Hepatocyte (in vitro differentiated cells): ENCODE results near the gene CCDC88C. TPM values are rescaled to one million over a fixed set of nuclear protein-coding genes. Genes with fewer than 3 reads are reported as not detected.

ENCODE experiments used
- DNase-seq: peaks from one replicate; pipeline ENCODE4 v3.0.0-alpha.2; 2016; ENCODE audit warnings: low spot score
- H2AFZ ChIP-seq: fragments of 200-600 bp; sonication (generic); 2 replicates; pipeline ENCODE4 v1.6.0; 2016; ENCODE audit warnings: antibody characterized with exemption, mild to moderate bottlenecking
- H3K27ac ChIP-seq: fragments of 200-600 bp; sonication (generic); 2 replicates; pipeline ENCODE4 v1.5.1; 2016; ENCODE audit warnings: mild to moderate bottlenecking
- H3K27me3 ChIP-seq: fragments of 200-600 bp; sonication (generic); 2 replicates; pipeline ENCODE4 v1.6.1; 2016
- H3K36me3 ChIP-seq: fragments of 200-600 bp; sonication (generic); replicated peaks from 2 replicates; pipeline ENCODE4 v1.5.1; 2016; ENCODE audit warnings: low read depth; ENCODE audit not compliant: insufficient read depth
- H3K4me1 ChIP-seq: fragments of 200-600 bp; sonication (generic); 2 replicates; pipeline ENCODE4 v1.5.1; 2016; ENCODE audit warnings: mild to moderate bottlenecking, moderate library complexity; ENCODE audit not compliant: insufficient read depth
- H3K4me2 ChIP-seq: fragments of 200-600 bp; sonication (generic); 2 replicates; pipeline ENCODE4 v1.6.0; 2016
- H3K4me3 ChIP-seq: fragments of 200-600 bp; sonication (generic); 2 replicates; pipeline ENCODE4 v1.5.1; 2016; ENCODE audit warnings: mild to moderate bottlenecking
- H3K79me2 ChIP-seq: fragments of 200-600 bp; sonication (generic); 2 replicates; pipeline ENCODE4 v1.6.0; 2017; ENCODE audit warnings: mild to moderate bottlenecking
- H3K9me2 ChIP-seq: fragments of 200-600 bp; sonication (generic); replicated peaks from 2 replicates; pipeline ENCODE4 v1.6.0; 2017; ENCODE audit warnings: mild to moderate bottlenecking; ENCODE audit not compliant: insufficient read depth
- H3K9me3 ChIP-seq: fragments of 200-600 bp; sonication (generic); 2 replicates; pipeline ENCODE4 v1.5.1; 2016; ENCODE audit warnings: low read depth, mild to moderate bottlenecking
- H4K20me1 ChIP-seq: fragments of 200-600 bp; sonication (generic); 2 replicates; pipeline ENCODE4 v1.6.0; 2016; ENCODE audit warnings: mild to moderate bottlenecking; ENCODE audit not compliant: insufficient read depth, poor library complexity, severe bottlenecking
- EZH2 ChIP-seq: fragments of 200-600 bp; sonication (generic); IDR thresholded peaks from 2 replicates; pipeline ENCODE4 v1.6.1; 2016; ENCODE audit warnings: antibody characterized with exemption, mild to moderate bottlenecking, borderline replicate concordance
- EZH2phosphoT487 ChIP-seq: fragments of 200-600 bp; sonication (generic); IDR thresholded peaks from one replicate; pipeline ENCODE4 v1.6.1; 2018; ENCODE audit warnings: antibody characterized with exemption, mild to moderate bottlenecking, low read depth, moderate library complexity; ENCODE audit not compliant: unreplicated experiment, severe bottlenecking
- WGBS: methylation state at CpG from one replicate; pipeline ENCODE4 v1.1.6; 2016; ENCODE audit warnings: low lambda C conversion rate; ENCODE audit errors: missing lambda C conversion rate; 5-methylcytosine and 5-hydroxymethylcytosine counted together
- polyA plus RNA-seq: library from polyadenylated mRNA; unstranded; fragments of >200 nt; fragmentation: Nextera tagmentation; extraction: Ambion mirVana; gene quantifications from 2 replicates; pipeline ENCODE4 v1.2.1, GENCODE V29; 2016
- total RNA-seq: library from RNA; depleted of rRNA; stranded (reverse); fragments of >200 nt; gene quantifications from 2 replicates; pipeline ENCODE4 v1.2.3, GENCODE V29; 2014
- TF ChIP-seq, protein P1 (sequence below): fragments of 200-600 bp; sonication (generic); IDR thresholded peaks from 2 replicates; pipeline ENCODE4 v1.5.1; 2016; ENCODE audit warnings: antibody characterized with exemption, mild to moderate bottlenecking; ENCODE audit not compliant: poor library complexity

Gene CCDC88C
- total and polyA plus RNA-seq, 2 experiments from 2014 or later: 5.9 to 11.3 TPM

DNA sequence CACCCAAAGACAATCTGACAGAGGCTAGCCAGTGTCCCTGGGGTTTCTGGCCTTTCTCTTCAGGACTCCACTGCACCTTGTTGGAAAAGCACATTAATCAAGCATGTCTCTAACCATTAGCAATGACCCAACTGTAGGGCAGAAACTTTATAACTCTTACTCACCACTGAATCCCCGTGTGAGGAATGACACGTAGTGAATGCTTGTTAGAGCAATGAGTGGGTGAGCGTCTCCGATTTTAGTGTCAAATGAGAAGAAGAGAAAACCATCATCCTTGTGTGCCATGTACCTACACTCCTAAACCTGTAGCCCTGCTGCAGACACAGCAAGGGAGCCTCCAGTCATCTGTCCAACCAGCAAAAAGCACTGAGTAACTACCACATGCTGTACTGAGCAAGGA is 116.7 kb downstream of the CCDC88C start:
- H3K36me3 ChIP-seq: no peaks in the 10 kb centered on the region
- no peaks in the 10 kb centered on the region for H4K20me1 ChIP-seq
- no peak for DNase-seq
- WGBS: 89% methylated on average over 4 of the region's 4 CpGs
- no peaks in the 10 kb centered on the region for H3K9me2 ChIP-seq
- H3K4me2 ChIP-seq: no peak overlapping the region
- H3K27me3 ChIP-seq: no peaks in the 10 kb centered on the region
- H3K4me1 ChIP-seq: no peaks in the 10 kb centered on the region
- TF ChIP-seq, protein P1, sequence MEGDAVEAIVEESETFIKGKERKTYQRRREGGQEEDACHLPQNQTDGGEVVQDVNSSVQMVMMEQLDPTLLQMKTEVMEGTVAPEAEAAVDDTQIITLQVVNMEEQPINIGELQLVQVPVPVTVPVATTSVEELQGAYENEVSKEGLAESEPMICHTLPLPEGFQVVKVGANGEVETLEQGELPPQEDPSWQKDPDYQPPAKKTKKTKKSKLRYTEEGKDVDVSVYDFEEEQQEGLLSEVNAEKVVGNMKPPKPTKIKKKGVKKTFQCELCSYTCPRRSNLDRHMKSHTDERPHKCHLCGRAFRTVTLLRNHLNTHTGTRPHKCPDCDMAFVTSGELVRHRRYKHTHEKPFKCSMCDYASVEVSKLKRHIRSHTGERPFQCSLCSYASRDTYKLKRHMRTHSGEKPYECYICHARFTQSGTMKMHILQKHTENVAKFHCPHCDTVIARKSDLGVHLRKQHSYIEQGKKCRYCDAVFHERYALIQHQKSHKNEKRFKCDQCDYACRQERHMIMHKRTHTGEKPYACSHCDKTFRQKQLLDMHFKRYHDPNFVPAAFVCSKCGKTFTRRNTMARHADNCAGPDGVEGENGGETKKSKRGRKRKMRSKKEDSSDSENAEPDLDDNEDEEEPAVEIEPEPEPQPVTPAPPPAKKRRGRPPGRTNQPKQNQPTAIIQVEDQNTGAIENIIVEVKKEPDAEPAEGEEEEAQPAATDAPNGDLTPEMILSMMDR: no peak
- no peak for TF ChIP-seq EZH2phosphoT487
- no peak for TF ChIP-seq EZH2
- H3K79me2 ChIP-seq: no peaks in the 10 kb centered on the region
- H2AFZ ChIP-seq: no peak overlapping the region
- H3K4me3 ChIP-seq: no peak overlapping the region
- H3K27ac ChIP-seq: no peak overlapping the region
- no peaks in the 10 kb centered on the region for H3K9me3 ChIP-seq

DNA sequence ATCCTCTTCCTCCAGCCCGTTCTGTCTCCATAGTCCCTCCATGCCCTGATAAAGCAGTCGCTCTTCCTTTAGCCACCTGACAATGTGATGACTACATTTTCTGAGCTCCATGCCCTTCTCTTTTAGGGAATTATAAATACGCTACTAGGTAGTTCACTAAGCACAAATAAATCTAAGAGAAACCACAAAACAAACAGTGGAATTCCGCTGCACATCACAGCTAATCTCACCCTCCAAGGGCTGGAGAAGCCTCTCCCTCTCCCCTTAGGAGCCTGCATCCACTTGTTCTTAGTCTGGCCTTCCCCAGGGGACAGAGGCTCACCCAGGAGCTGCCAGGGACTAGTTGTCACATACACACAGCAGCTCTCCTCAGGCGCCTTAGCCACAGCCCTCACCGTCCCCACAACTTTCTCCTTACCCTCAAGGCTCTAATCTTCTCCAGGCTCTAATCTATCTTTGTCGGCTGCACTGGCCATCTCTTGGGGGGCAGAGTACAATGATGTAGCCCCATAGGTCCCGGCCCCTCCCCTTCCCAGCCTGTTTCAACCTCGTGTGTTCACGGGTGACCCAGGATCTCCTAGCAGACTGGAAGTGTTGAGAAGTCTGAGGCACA is 117.2 kb downstream of the CCDC88C start:
- DNase-seq: no peak
- no peak overlapping the region for H3K4me3 ChIP-seq
- H3K27ac ChIP-seq: no peak overlapping the region
- no peak for TF ChIP-seq EZH2
- TF ChIP-seq, protein P1: no peak
- TF ChIP-seq EZH2phosphoT487: no peak
- H3K27me3 ChIP-seq: no peaks in the 10 kb centered on the region
- H3K4me2 ChIP-seq: no peak overlapping the region
- H3K4me1 ChIP-seq: no peaks in the 10 kb centered on the region
- no peaks in the 10 kb centered on the region for H3K79me2 ChIP-seq
- H3K36me3 ChIP-seq: no peaks in the 10 kb centered on the region
- 74% methylated on average over 10 of the region's 10 CpGs for WGBS
- H3K9me3 ChIP-seq: no peaks in the 10 kb centered on the region
- no peak overlapping the region for H2AFZ ChIP-seq
- H4K20me1 ChIP-seq: no peaks in the 10 kb centered on the region
- H3K9me2 ChIP-seq: no peaks in the 10 kb centered on the region

DNA sequence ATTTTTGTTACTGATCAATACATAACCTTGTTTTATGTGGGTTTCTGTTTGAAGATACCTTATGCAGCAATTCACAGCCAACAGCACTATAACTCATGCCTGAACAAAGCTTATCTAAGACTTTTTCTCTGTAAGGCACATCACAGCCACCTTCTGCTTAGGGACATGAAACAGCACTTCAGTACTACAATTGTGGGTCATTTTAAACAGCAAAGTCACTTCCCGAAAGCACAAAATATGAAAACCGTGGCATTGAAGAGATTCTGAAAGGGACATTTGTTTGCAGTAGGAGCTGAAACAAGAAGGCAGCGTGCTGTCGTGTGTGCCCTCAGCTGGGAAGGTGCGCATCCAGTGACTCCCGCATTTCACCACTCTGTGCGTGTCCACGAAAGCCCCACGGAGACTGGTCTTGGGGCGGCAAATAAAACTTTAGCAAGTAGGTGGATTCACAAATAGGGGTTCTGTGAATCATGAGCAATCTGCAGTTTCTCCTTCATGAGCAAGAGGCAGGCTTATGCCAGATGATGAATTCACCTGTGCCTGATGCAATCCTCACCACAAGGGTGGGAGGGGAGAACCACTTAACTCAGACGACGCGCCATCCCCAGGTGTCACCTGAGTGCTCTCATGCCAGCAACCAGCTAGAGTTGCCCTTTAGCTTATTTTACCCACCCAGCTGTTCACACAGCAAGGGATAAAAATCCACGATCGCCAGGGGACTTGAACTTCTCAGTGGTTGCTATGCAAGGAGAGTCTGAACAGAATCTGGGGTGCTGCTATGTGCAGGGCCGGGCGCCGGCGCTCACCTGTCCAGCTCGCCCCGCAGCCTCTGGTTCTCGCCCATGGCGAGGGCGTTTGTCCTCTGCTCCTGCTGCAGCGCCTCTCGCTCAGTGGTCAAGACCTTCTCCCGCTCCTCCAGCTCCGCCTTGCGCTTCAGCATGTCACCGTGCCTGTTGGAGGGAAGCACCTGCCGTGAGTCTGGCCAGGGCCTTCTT is 118.2 kb downstream of the CCDC88C start:
- H2AFZ ChIP-seq: no peak overlapping the region
- H3K4me1 ChIP-seq: no peaks in the 10 kb centered on the region
- no peaks in the 10 kb centered on the region for H4K20me1 ChIP-seq
- no peak overlapping the region for H3K27ac ChIP-seq
- H3K4me2 ChIP-seq: no peak overlapping the region
- no peaks in the 10 kb centered on the region for H3K9me3 ChIP-seq
- H3K36me3 ChIP-seq: no peaks in the 10 kb centered on the region
- no peaks in the 10 kb centered on the region for H3K27me3 ChIP-seq
- no peak for DNase-seq
- no peaks in the 10 kb centered on the region for H3K9me2 ChIP-seq
- no peak overlapping the region for H3K4me3 ChIP-seq
- H3K79me2 ChIP-seq: no peaks in the 10 kb centered on the region
- 93% methylated on average over 31 of the region's 31 CpGs for WGBS
- TF ChIP-seq EZH2: no peak
- no peak for TF ChIP-seq EZH2phosphoT487
- TF ChIP-seq, protein P1: no peak
